Right forelimb (tissue), 1 donor: ENCODE results near the gene SKAP2.
"Not testable (repeated sequence)": the region's sequence is repeated elsewhere in the genome, so short reads cannot be mapped to it uniquely, and the experiment has no call there.

Experiments
- DNase-seq: peaks from one replicate; pipeline ENCODE4 v3.0.0-alpha.2; 2018

SKAP2 gene

GRCh38 chr7:26856176-26856985 is 8.0 kb downstream of the SKAP2 start:
- DNase-seq: no peak

GRCh38 chr7:26854876-26855855 is 9.2 kb downstream of the SKAP2 start:
- no peak for DNase-seq

- no peak for DNase-seq
Measured at GRCh38 chr7:26853788-26854393, 10.5 kb downstream of the SKAP2 start.

- no peak for DNase-seq
Measured at GRCh38 chr7:26850193-26850651, 14.2 kb downstream of the SKAP2 start.

- no peak for DNase-seq
Measured at GRCh38 chr7:26843705-26844104, 20.7 kb downstream of the SKAP2 start.

GRCh38 chr7:26842897-26843296 is 21.5 kb downstream of the SKAP2 start:
- no peak for DNase-seq

- DNase-seq: no peak
Measured at GRCh38 chr7:26841003-26841739, 23.2 kb downstream of the SKAP2 start.

- DNase-seq: not testable (repeated sequence)
Measured at GRCh38 chr7:26836793-26837192, 27.6 kb downstream of the SKAP2 start.

GRCh38 chr7:26815426-26815825 is 49.0 kb downstream of the SKAP2 start:
- DNase-seq: no peak

GRCh38 chr7:26813432-26813831 is 51.0 kb downstream of the SKAP2 start:
- no peak for DNase-seq

- no peak for DNase-seq
Measured at GRCh38 chr7:26794541-26794940, 69.8 kb downstream of the SKAP2 start.

GRCh38 chr7:26792576-26792975 is 71.8 kb downstream of the SKAP2 start:
- no peak for DNase-seq

GRCh38 chr7:26792006-26792405 is 72.4 kb downstream of the SKAP2 start:
- DNase-seq: no peak

- no peak for DNase-seq
Measured at GRCh38 chr7:26789481-26790184, 74.8 kb downstream of the SKAP2 start.

- DNase-seq: no peak
Measured at GRCh38 chr7:26787701-26788100, 76.7 kb downstream of the SKAP2 start.

GRCh38 chr7:26784118-26784517 is 80.3 kb downstream of the SKAP2 start:
- DNase-seq: no peak

GRCh38 chr7:26782501-26782900 is 81.9 kb downstream of the SKAP2 start:
- DNase-seq: no peak

GRCh38 chr7:26779978-26780595 is 84.3 kb downstream of the SKAP2 start:
- DNase-seq: no peak

GRCh38 chr7:26777385-26777784 is 87.0 kb downstream of the SKAP2 start:
- DNase-seq: no peak

GRCh38 chr7:26760501-26760900 is 103.9 kb downstream of the SKAP2 start:
- DNase-seq: no peak

- DNase-seq: no peak
Measured at GRCh38 chr7:26759108-26759507, 105.3 kb downstream of the SKAP2 start.
